Adipocyte (in vitro differentiated cells): ENCODE results near the gene DNAH9.

Experiments used
- DNase-seq: peaks from one replicate; pipeline ENCODE4 v3.0.0-alpha.2; 2015; ENCODE audit warnings: low read depth
- H3K27me3 ChIP-seq: replicated peaks from 2 replicates; pipeline ENCODE4 v1.7.0; 2013; ENCODE audit warnings: mild to moderate bottlenecking, low read length, moderate library complexity; ENCODE audit not compliant: control insufficient read depth, insufficient read depth
- H3K36me3 ChIP-seq: 2 replicates; pipeline ENCODE4 v1.7.0; 2013; ENCODE audit warnings: low read length, mild to moderate bottlenecking, moderate library complexity; ENCODE audit not compliant: control insufficient read depth, insufficient read depth, severe bottlenecking
- H3K4me1 ChIP-seq: 2 replicates; pipeline ENCODE4 v1.7.0; 2013; ENCODE audit warnings: mild to moderate bottlenecking, low read length, moderate library complexity; ENCODE audit not compliant: control insufficient read depth, insufficient read depth
- H3K4me3 ChIP-seq: 2 replicates; pipeline ENCODE4 v1.7.0; 2013; ENCODE audit warnings: mild to moderate bottlenecking, low read length, moderate library complexity
- H3K9ac ChIP-seq: 2 replicates; pipeline ENCODE4 v1.7.0; 2013; ENCODE audit warnings: mild to moderate bottlenecking, low read length, moderate library complexity
- H3K9me3 ChIP-seq: 2 replicates; pipeline ENCODE4 v1.7.0; 2013; ENCODE audit warnings: mild to moderate bottlenecking, low read length, moderate library complexity; ENCODE audit not compliant: control insufficient read depth

DNAH9 gene

DNA sequence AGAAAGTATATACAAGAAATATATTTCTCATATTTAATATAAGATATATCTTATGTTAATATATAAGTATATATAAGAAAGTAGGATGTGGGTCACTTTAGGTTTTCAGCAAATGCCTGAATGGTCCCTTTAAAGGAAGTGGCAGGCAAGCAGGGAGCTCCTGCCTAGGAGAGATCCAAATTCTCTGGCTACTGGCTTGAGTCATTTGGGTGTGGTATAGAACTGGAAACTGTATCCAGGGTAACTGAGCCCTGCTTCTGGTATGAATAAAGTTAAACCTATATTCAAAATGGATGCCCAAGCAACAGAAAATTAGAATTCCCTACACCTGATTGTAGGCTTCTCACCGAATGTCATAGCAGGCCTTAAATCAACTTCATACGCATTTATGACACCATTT lies 254.6 kb downstream of the DNAH9 start:
- DNase-seq = no peak
- Histone ChIP-seq H3K9me3 (no peaks in the 10 kb centered on the region), H3K36me3 (no peaks in the 10 kb centered on the region), H3K4me1 (peaks cover 14% of the 10 kb centered on the region), H3K9ac (peak overlapping the region; percentile 4), H3K27me3 (no peaks in the 10 kb centered on the region), H3K4me3 (peak overlapping the region; percentile 44)

DNA sequence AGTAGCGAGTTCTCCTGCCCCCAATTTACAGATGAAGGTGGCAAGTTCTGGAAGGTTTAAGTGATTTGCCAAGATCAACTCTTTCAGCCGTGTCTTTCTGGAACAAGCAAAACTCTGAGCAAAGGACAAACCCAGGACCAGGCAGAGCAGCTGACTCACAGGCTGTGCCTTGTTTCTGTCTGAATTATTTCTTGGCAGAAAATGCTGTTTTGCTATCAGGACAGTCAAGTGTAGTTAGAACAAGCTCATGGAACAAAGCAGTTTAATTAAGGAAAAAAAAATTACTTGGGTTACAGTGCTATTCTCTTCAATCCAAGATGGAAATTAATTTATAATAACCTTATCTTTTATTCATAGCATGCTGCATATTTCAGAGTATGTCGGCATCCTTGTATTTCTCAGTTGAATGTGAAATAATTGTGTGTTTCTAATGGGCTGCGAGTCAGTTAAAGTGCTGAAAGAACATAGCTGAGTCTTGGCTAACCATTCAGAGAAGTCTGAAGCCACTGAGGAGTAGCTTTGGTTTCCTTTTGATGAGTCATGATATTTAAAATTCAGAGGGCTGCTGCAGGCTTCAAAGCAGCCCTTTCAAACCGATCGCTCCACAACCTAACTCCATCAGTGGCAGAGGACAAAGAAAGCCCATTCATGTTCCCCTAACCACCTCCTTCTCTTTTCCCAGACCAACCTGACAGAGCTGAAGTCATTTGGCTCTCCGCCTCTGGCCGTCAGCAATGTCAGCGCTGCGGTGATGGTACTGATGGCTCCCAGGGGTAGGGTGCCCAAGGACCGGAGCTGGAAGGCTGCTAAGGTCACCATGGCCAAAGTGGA lies 255.3 kb downstream of the DNAH9 start:
- Histone ChIP-seq H3K9me3 (no peaks in the 10 kb centered on the region), H3K4me3 (peak overlapping the region; percentile 44), H3K27me3 (no peaks in the 10 kb centered on the region), H3K36me3 (no peaks in the 10 kb centered on the region), H3K9ac (peak overlapping the region; percentile 4), H3K4me1 (peaks cover 14% of the 10 kb centered on the region)
- DNase-seq = no peak

DNA sequence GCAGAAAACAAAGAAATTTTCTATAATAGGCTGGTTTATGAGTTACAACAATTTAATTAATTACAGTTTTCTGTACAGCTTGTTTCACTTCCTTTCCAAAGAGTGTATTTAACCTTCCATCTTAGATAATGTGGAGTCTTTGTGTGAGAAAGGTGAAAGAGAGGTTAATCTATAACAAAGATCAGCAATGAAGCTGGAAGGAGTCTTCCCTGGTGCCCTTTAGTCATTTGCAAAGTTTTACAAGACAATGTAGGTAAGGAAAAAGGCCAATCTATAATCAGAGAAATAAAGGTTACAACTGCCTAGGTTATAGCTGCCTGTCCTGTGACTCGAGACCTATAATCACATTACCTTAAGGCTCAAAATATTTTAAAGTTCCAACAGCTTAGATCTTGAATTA lies 257.0 kb downstream of the DNAH9 start:
- H3K36me3 ChIP-seq = no peaks in the 10 kb centered on the region
- H3K9ac ChIP-seq = no peak overlapping the region
- H3K4me3 ChIP-seq = no peak overlapping the region
- H3K27me3 ChIP-seq = no peaks in the 10 kb centered on the region
- no peak for DNase-seq
- no peaks in the 10 kb centered on the region for H3K9me3 ChIP-seq
- peaks cover 14% of the 10 kb centered on the region for H3K4me1 ChIP-seq

DNA sequence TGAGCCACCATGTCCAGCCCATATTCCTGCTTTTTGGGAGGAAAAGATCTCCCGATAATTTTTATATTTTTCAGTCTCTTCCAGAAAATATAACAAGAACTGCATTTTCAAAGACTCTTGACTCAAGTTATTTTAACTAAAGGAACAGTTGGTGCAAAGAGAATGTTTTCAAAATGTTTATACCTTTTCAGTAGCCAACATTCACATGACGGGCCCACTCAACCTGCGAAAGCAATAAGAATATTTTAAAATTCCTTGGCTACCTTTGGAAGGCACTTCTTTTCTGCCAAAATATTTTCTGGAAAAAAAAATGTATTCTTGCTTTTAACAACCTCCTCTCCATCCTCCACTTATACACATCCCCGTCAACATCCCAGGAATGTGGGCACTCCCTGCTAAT lies 258.7 kb downstream of the DNAH9 start:
- peaks cover 14% of the 10 kb centered on the region for H3K4me1 ChIP-seq
- no peak overlapping the region for H3K9ac ChIP-seq
- no peaks in the 10 kb centered on the region for H3K36me3 ChIP-seq
- no peaks in the 10 kb centered on the region for H3K9me3 ChIP-seq
- H3K27me3 ChIP-seq = no peaks in the 10 kb centered on the region
- H3K4me3 ChIP-seq = no peak overlapping the region
- DNase-seq = no peak

DNA sequence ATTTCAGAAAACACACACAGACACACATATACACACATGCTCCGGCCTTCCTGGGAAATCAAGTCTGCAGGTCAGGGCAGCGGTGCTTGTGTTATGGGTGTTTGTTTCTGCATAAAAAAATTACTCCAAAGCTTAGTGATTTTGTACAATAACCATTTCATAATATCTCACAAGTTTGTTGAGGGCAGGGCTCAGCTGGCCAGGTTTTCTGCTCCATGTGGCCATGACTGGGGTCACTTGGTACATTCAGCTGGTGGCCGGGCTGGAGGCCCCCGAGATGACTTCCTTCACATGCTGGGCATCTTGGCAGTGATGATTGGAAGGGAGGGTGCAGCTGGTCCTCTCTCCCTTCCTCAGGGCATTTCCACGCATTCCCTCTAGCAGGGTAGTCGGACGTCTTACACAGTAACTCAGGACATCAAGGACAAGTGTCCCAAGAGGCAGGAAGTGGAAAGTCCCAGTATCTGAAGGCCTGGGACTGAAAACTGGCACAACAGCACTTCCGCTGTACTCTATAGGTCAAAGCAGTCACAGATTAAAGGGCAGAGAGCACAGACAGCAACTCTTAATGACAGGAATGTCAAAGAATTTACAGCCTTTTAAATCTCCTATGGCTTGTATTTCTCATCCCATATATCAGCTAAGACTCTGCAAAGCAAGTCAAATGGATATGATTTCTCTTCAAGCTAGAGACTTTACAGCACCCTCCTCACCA lies 271.6 kb downstream of the DNAH9 start:
- Histone ChIP-seq H3K27me3 (no peaks in the 10 kb centered on the region), H3K36me3 (no peaks in the 10 kb centered on the region), H3K9ac (no peak overlapping the region), H3K4me1 (no peaks in the 10 kb centered on the region), H3K9me3 (peaks cover 3% of the 10 kb centered on the region), H3K4me3 (no peak overlapping the region)
- no peak for DNase-seq

DNA sequence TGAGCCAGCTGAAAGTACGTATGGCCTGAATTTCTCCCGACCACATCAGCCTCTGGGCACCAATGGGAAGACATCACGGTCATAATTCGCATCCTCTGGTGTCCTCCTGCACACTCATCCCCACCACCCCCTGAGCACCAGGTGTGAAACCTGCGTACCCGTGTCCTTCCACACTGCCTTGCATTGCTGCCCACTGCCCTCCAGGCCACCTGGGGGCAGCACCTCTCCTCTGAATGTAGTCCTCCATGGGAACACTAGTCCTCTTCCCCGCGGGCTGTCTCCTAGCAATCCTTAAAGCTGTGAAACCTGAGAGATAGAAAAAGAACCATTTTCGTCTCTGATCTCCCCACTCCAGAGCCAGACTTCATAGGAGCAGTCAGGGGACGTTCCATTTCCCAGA lies 273.5 kb downstream of the DNAH9 start:
- H3K4me1 ChIP-seq = no peaks in the 10 kb centered on the region
- no peak overlapping the region for H3K4me3 ChIP-seq
- no peaks in the 10 kb centered on the region for H3K27me3 ChIP-seq
- no peaks in the 10 kb centered on the region for H3K36me3 ChIP-seq
- peaks cover 3% of the 10 kb centered on the region for H3K9me3 ChIP-seq
- H3K9ac ChIP-seq = no peak overlapping the region
- no peak for DNase-seq

DNA sequence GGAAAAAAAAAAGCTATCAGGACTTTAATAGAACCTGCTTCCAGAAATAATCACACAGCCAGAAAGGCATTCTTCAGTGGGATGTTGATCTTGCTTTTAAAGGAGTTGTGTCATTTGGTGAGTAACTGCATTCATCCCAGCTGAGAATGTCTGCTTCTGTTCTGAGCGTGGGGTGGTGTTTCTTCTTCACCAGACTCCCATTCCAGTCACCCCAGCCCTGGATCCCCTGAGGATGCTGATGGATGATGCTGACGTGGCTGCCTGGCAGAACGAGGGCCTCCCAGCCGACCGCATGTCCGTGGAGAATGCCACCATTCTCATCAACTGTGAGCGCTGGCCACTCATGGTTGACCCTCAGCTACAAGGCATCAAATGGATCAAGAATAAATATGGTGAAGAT lies 276.5 kb downstream of the DNAH9 start:
- Histone ChIP-seq H3K27me3 (no peaks in the 10 kb centered on the region), H3K4me3 (no peak overlapping the region), H3K9ac (no peak overlapping the region), H3K36me3 (no peaks in the 10 kb centered on the region), H3K9me3 (peaks cover 1% of the 10 kb centered on the region), H3K4me1 (no peaks in the 10 kb centered on the region)
- no peak for DNase-seq

DNA sequence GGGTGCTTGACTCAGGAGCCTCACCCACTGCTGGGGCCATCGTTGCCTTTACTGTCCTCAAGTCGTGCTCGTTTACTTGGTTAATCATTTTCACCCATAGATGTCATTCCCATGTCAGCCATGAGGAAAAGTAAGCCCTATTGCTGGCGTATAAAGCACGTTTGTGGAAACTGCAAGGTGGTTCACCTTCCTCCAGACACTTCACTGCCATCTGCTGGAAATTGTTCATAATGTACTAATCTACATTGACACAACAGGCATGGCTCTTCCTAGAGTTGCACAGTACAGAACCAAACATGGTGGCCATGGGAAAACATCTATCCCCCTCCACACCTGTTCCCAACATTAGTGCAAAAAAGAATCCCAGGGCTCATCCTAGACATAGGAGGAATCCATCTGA lies 282.4 kb downstream of the DNAH9 start:
- no peak overlapping the region for H3K4me3 ChIP-seq
- no peak overlapping the region for H3K9ac ChIP-seq
- DNase-seq = no peak
- H3K4me1 ChIP-seq = no peaks in the 10 kb centered on the region
- no peaks in the 10 kb centered on the region for H3K27me3 ChIP-seq
- no peaks in the 10 kb centered on the region for H3K36me3 ChIP-seq
- no peaks in the 10 kb centered on the region for H3K9me3 ChIP-seq

DNA sequence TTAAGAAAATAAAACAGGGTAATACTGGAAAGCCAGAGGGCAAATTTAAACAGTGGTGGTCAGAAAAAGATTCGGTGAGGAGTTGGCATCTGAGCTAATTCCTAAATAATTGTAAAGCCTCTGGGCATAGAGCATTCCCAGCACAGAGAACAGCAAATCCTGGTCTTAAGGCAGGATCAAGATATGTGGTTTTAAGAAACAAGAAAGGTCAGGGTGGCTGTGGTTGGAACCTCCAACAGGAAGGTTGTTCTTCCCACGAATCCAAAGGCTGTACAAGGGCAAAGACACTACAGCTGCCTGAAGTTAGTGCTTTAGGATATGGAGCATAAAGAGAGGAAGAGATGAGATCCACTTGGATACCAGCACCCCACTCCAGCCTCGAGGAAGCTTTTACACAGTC lies 284.4 kb downstream of the DNAH9 start:
- Histone ChIP-seq H3K27me3 (no peaks in the 10 kb centered on the region), H3K9me3 (no peaks in the 10 kb centered on the region), H3K4me3 (no peak overlapping the region), H3K4me1 (no peaks in the 10 kb centered on the region), H3K9ac (no peak overlapping the region), H3K36me3 (no peaks in the 10 kb centered on the region)
- DNase-seq = no peak

DNA sequence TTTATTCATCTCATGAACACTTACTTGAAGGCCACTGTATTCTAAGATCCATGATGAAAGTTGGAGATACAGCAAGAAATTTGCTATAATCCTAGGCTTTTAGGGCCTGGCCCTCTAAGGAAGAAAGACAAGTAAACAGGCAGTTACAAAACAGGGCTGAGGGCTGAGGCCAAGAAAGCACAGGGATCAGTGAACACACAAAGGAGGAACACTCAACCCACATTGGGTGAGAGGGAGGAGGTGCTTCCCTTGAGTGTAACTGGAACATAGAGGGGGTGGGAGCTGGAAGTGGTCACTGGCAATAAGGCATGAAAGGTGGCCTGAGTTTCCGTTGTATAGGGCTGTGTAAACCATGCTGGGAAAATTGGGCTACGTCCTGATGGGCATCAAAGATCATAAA lies 286.8 kb downstream of the DNAH9 start:
- H3K36me3 ChIP-seq = no peaks in the 10 kb centered on the region
- DNase-seq = no peak
- no peaks in the 10 kb centered on the region for H3K9me3 ChIP-seq
- H3K4me1 ChIP-seq = no peaks in the 10 kb centered on the region
- no peak overlapping the region for H3K9ac ChIP-seq
- H3K27me3 ChIP-seq = no peaks in the 10 kb centered on the region
- no peak overlapping the region for H3K4me3 ChIP-seq

DNA sequence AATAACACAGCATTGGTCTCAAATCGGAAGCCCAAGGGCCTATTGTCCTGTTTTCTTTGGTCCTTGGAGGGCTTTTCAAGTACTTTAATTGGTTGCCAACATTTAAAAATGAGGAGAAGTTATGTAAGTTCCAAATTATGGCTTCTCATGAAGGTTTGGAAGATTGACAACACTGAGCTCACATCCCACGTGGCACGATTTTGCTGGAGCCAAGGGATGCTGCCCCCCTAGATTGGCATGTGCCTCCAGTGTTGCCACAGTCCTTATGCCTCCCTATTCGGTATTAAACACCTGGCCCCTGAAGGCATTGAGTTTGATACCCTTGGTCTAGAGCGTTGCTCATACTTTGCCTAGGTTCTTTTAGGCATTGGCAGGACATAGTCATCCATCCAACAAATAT lies 291.0 kb downstream of the DNAH9 start:
- no peak for DNase-seq
- Histone ChIP-seq H3K4me3 (no peak overlapping the region), H3K36me3 (no peaks in the 10 kb centered on the region), H3K9ac (no peak overlapping the region), H3K27me3 (no peaks in the 10 kb centered on the region), H3K4me1 (no peaks in the 10 kb centered on the region), H3K9me3 (no peaks in the 10 kb centered on the region)
